Fibroblast of the aortic adventitia (primary cell): ENCODE measurements around the gene EFCAB11. TPM values are rescaled to one million over a fixed set of nuclear protein-coding genes. Genes with fewer than 3 reads are reported as not detected.
A peak's percentile ranks its signal among the peaks of the same experiment; 100 is the strongest.

Experiments used
- DNase-seq: peaks from one replicate; pipeline ENCODE4 v3.0.0-alpha.2; 2010; ENCODE audit warnings: low read depth
- H3K4me3 ChIP-seq: 2 replicates; pipeline ENCODE4 v1.5.1; 2011; ENCODE audit warnings: low read depth, mild to moderate bottlenecking, control low read depth, low read length, moderate library complexity
- CTCF ChIP-seq: IDR thresholded peaks from 2 replicates; pipeline ENCODE4 v1.5.1; 2011; ENCODE audit warnings: mild to moderate bottlenecking, low read length, control low read depth, inconsistent platforms; ENCODE audit not compliant: insufficient read depth
- total RNA-seq: library from RNA; depleted of rRNA; stranded (reverse); fragments of >200 nt; gene quantifications from 2 replicates; pipeline ENCODE4 v1.2.3, GENCODE V29; 2012; ENCODE audit warnings: low replicate concordance

The EFCAB11 gene
- total RNA-seq, 1 donor, result 11.1 TPM

GRCh38 chr14:89957791-89958190 is 3.3 kb upstream of the EFCAB11 start:
- TF ChIP-seq CTCF, result no peak
- DNase-seq, result no peak
- H3K4me3 ChIP-seq, result no peak overlapping the region

GRCh38 chr14:89957376-89957775 is 2.8 kb upstream of the EFCAB11 start:
- no peak for TF ChIP-seq CTCF
- H3K4me3 ChIP-seq, result no peak overlapping the region
- DNase-seq, result no peak

GRCh38 chr14:89956661-89957009 is 2.1 kb upstream of the EFCAB11 start:
- no peak for TF ChIP-seq CTCF
- H3K4me3 ChIP-seq, result peak overlapping the region; percentile 82
- DNase-seq, result no peak

- H3K4me3 ChIP-seq, result peak within 1 kb of the TSS; percentile 82
- DNase-seq, result peak; percentile 93
- TF ChIP-seq CTCF, result no peak
Measured at GRCh38 chr14:89955745-89956660, 1.5 kb upstream of the EFCAB11 start, which contains the start of gene TDP1. Gene TDP1, plus strand, starts transcription at chr14:89955927. Its CDS starts 7,188 bp downstream, at chr14:89963115.

GRCh38 chr14:89955022-89955744 is 653 bp upstream of the EFCAB11 start:
- no peak for TF ChIP-seq CTCF
- DNase-seq, result no peak

GRCh38 chr14:89953602-89954001 is 928 bp downstream of the EFCAB11 start:
- peak overlapping the region; percentile 88 for H3K4me3 ChIP-seq
- no peak for TF ChIP-seq CTCF
- no peak for DNase-seq

More at GRCh38 chr14:89955022-89955744, 653 bp upstream of the EFCAB11 start:
- H3K4me3 ChIP-seq, result peak overlapping the region; percentile 82
